ENCODE results near the gene TNS1. TPM values are rescaled to one million over a fixed set of nuclear protein-coding genes. Genes with fewer than 3 reads are reported as not detected.

Gene TNS1
- total and polyA plus RNA-seq, 10 of the 15 experiments (the other 5 are each of a cell fraction or from before 2014, with no cell fraction given): 0.05 to 0.44 TPM; not detected in 8

GRCh38 chr2:217836901-217837491, 165.8 kb downstream of the TNS1 start:
- Histone ChIP-seq H3K9me3 (replicated peaks; ENCODE audit: control insufficient read depth, insufficient read depth, low read length) (no peaks in the 10 kb centered on the region), H3K4me2 (ENCODE audit: control insufficient read depth, insufficient read depth) (no peak overlapping the region), H3K27me3 (replicated peaks in 1 of 2; ENCODE audit: control insufficient read depth in 2 of 2, insufficient read depth in 2 of 2, low read length in 1 of 2) (peaks cover 0 to 2% of the 10 kb centered on the region in 2 experiments; a peak in 2 of 4 replicates), H3K9ac (ENCODE audit: control insufficient read depth, insufficient read depth, low read length) (no peak overlapping the region), H2AFZ (ENCODE audit: control insufficient read depth, low read depth, low read length) (no peak overlapping the region), H3K27ac (ENCODE audit: control insufficient read depth, insufficient read depth) (no peak overlapping the region), H4K20me1 (ENCODE audit: control insufficient read depth, insufficient read depth) (no peaks in the 10 kb centered on the region; the same call in 1 of the 2 replicates), H3K4me3 (no peak overlapping the region), H3K4me1 (ENCODE audit: control insufficient read depth, insufficient read depth, low read length) (no peaks in the 10 kb centered on the region), H3K79me2 (ENCODE audit: control insufficient read depth, insufficient read depth, low read length) (no peaks in the 10 kb centered on the region), H3K36me3 (ENCODE audit: control insufficient read depth in 2 of 2, insufficient read depth in 2 of 2, low read length in 1 of 2) (no peaks in the 10 kb centered on the region)
- no peak; the same call in 2 of the 3 replicates for ATAC-seq
- CTCF ChIA-PET: no interaction called here
- no peak for DNase-seq (ENCODE audit: low read depth, low spot score)
- intact Hi-C loops (cut with micrococcal nuclease; ENCODE audit: unreplicated experiment) (no loop called here), in situ Hi-C loops (cut with MboI) (no loop called here)
- RAD21 ChIA-PET (ENCODE audit: unreplicated experiment): no interaction called here
- POLR2A ChIA-PET: no interaction called here
- no peak for TF ChIP-seq NFYA (IDR thresholded peaks at IDR 0.05; ENCODE audit: borderline replicate concordance, low read depth, low read length)
- TF ChIP-seq CBFB (IDR thresholded peaks at IDR 0.05; ENCODE audit: low read depth): no peak
- TF ChIP-seq GABPA (IDR thresholded peaks at IDR 0.05; ENCODE audit: low read depth): no peak
- no peak for TF ChIP-seq ATF7 (IDR thresholded peaks at IDR 0.05; ENCODE audit: low read depth)
- no peak for TF ChIP-seq MEF2A (IDR thresholded peaks at IDR 0.05; ENCODE audit: insufficient read depth, low read depth, low read length)
- no peak for TF ChIP-seq JUNB (IDR thresholded peaks at IDR 0.05)
- no peak for TF ChIP-seq POU2F2 (IDR thresholded peaks at IDR 0.05; ENCODE audit: borderline replicate concordance, low read depth, low read length)
- TF ChIP-seq, protein P1, sequence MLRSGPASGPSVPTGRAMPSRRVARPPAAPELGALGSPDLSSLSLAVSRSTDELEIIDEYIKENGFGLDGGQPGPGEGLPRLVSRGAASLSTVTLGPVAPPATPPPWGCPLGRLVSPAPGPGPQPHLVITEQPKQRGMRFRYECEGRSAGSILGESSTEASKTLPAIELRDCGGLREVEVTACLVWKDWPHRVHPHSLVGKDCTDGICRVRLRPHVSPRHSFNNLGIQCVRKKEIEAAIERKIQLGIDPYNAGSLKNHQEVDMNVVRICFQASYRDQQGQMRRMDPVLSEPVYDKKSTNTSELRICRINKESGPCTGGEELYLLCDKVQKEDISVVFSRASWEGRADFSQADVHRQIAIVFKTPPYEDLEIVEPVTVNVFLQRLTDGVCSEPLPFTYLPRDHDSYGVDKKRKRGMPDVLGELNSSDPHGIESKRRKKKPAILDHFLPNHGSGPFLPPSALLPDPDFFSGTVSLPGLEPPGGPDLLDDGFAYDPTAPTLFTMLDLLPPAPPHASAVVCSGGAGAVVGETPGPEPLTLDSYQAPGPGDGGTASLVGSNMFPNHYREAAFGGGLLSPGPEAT (IDR thresholded peaks at IDR 0.05; ENCODE audit: low read depth): no peak
- TF ChIP-seq TCF3 (IDR thresholded peaks at IDR 0.05; ENCODE audit: borderline replicate concordance, insufficient read depth, low read depth, low read length): no peak
- TF ChIP-seq PAX5 (IDR thresholded peaks at IDR 0.05; ENCODE audit: borderline replicate concordance, low read depth, low read length): no peak
- TF ChIP-seq, protein P2, sequence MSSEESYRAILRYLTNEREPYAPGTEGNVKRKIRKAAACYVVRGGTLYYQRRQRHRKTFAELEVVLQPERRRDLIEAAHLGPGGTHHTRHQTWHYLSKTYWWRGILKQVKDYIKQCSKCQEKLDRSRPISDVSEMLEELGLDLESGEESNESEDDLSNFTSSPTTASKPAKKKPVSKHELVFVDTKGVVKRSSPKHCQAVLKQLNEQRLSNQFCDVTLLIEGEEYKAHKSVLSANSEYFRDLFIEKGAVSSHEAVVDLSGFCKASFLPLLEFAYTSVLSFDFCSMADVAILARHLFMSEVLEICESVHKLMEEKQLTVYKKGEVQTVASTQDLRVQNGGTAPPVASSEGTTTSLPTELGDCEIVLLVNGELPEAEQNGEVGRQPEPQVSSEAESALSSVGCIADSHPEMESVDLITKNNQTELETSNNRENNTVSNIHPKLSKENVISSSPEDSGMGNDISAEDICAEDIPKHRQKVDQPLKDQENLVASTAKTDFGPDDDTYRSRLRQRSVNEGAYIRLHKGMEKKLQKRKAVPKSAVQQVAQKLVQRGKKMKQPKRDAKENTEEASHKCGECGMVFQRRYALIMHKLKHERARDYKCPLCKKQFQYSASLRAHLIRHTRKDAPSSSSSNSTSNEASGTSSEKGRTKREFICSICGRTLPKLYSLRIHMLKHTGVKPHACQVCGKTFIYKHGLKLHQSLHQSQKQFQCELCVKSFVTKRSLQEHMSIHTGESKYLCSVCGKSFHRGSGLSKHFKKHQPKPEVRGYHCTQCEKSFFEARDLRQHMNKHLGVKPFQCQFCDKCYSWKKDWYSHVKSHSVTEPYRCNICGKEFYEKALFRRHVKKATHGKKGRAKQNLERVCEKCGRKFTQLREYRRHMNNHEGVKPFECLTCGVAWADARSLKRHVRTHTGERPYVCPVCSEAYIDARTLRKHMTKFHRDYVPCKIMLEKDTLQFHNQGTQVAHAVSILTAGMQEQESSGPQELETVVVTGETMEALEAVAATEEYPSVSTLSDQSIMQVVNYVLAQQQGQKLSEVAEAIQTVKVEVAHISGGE (CRISPR knock-in tag; IDR thresholded peaks at IDR 0.05): no peak
- no peak for TF ChIP-seq POLR2AphosphoS5 (IDR thresholded peaks at IDR 0.05; ENCODE audit: low read length)
- TF ChIP-seq HDAC6 (IDR thresholded peaks at IDR 0.05; ENCODE audit: unreplicated experiment): no peak
- TF ChIP-seq DPF2 (IDR thresholded peaks at IDR 0.05): no peak
- SMC1A ChIA-PET (ENCODE audit: uncharacterized antibody, unreplicated experiment): no interaction called here
- no TSS peak for BruUV-seq (replicated peaks)
- FAIRE-seq: no peak
- WGBS (ENCODE audit: insufficient coverage, insufficient replicate concordance, low lambda C conversion rate, missing lambda C conversion rate): 11% methylated on average over 9 of the region's 9 CpGs
